ENCODE measurements around the gene TCF7L1.
A peak's percentile ranks its signal among the peaks of the same experiment; 100 is the strongest.
"Not testable (repeated sequence)": the region's sequence is repeated elsewhere in the genome, so short reads cannot be mapped to it uniquely, and the experiment has no call there.

TCF7L1 gene

DNA sequence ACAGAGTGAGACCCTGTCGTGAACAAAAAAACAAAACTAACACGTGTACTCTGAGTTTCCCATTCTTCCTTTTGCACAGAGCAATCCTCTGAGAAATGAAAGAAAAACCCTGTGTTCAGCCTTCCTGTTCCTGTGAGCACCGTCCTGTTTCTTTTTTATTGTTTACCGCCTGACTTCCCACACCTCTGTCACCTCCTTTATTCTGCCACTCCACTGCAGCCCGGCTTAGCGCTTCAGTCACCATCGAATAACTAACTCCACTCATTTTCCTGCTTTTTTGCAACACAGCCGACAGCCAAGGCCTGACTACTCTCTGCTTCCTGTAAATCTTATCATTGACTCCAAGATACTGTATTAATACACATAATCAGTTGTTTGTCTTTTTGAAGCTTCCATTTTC, 153.7 kb downstream of the TCF7L1 start:
- DNase-seq (ENCODE audit: low read depth), result no peak

GRCh38 chr2:85287721-85288120, 154.5 kb downstream of the TCF7L1 start:
- no peak for DNase-seq (ENCODE audit: low read depth)

GRCh38 chr2:85288244-85288725, 155.1 kb downstream of the TCF7L1 start:
- DNase-seq (ENCODE audit: low read depth), result no peak

DNA sequence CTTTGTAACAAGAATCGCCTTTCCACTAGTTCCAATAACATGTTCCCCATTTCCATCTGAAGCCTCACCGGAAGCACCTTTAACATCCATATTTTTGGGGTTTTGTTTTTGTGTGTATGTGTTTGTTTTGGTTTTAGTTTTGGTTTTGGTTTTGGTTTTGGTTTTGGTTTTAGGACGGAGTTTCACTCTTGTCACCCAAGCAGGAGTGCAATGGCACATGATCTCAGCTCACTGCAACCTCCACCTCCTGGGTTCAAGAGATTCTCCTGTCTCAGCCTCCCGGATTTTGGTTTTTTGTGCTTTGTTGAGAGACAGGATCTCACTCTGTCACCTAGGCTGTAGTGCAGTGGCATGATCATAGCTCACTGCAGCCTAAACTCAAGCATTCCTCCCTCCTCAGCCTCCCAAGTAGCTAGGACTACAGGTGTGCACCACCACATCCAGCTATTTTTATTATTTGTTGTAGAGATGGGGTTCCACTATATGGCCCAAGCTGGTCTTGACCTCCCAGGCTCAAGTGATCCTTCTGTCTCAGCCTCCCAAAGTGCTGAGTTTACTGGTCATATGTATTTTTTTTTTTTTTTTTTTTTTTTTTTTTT, 158.3 kb downstream of the TCF7L1 start:
- DNase-seq (ENCODE audit: low read depth), result no peak

GRCh38 chr2:85302121-85302520, 168.9 kb downstream of the TCF7L1 start:
- no peak for DNase-seq (ENCODE audit: low read depth)

DNA sequence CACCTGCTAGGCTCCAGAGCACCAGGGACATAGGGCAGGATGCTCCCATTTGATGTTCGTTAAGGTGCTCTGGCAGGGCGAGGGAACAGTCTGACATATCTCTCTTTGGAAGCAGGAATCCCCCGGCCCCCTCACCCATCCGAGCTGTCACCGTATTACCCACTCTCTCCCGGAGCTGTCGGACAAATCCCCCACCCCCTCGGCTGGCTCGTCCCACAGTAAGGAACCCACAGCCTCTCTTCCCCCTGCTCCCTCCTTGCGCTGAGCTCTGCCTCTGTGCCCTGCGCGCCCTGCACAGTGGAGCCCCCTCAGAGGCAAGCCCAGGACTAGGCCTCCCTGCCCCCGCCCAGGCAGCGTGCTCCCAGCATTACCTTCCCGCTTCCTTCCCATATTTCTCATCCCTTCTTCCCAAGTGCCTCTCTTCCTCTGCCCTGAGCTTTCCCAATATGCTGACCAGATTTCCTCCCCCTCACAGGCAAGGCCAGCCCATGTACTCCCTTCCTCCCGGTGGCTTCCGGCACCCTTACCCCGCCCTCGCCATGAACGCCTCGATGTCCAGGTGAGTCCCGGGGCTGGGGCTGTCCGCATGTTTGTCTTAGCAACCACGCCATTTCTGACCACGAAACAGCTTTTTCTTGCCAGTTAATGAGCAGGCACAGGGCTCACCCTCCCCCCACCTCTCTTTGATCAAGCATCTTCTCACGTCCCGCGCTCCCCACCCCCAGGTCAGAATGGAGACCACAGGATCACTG, 170.8 kb downstream of the TCF7L1 start:
- DNase-seq (ENCODE audit: low read depth), result no peak

GRCh38 chr2:85307527-85307897, 174.3 kb downstream of the TCF7L1 start:
- DNase-seq (ENCODE audit: low read depth), result no peak

DNA sequence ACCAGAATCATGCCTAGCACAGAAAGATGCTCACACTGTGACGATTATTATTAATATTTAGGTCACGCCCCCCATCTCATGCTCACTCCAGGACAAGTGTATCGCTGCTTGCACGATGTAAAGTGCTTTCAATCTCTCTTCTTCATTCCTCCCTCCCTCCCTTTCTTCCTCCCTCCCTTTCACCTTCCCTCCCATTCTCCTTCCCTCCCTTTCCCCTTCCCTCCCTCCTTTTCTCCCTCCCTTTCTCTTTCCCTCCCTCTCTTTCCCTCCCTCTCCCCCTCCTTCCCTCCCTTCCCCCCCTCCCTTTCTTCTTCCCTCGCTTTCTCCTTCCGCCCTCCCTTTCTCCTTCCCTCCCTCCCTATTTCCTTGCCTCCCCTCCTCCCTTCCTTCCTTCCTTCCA, 175.0 kb downstream of the TCF7L1 start:
- no peak for DNase-seq (ENCODE audit: low read depth)

GRCh38 chr2:85308896-85309555, 175.8 kb downstream of the TCF7L1 start:
- no peak for DNase-seq (ENCODE audit: low read depth)

GRCh38 chr2:85309699-85310321, 176.6 kb downstream of the TCF7L1 start:
- no peak for DNase-seq (ENCODE audit: low read depth)

DNA sequence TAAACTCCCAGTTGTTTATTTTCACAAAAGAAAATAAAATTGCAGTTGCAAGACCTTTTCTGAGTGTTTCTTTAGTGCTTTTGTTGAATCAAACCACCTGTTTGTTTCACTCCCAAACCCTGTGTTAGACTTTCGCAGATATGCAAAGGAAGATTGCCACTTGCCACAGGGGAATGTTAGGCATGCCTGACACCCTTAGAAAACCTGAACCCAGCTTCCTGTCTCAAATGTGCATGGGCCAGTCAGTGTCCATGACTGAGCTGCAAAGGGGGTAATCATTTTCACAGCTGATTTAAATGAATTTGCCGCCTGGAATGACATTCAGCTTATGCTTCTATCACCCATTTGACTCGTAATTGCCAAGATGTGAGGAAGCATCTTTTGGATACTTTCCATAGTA, 177.1 kb downstream of the TCF7L1 start:
- no peak for DNase-seq (ENCODE audit: low read depth)

- no peak for DNase-seq (ENCODE audit: low read depth)
Observed at GRCh38 chr2:85312404-85312803, 179.2 kb downstream of the TCF7L1 start.

- no peak for DNase-seq (ENCODE audit: low read depth)
Observed at GRCh38 chr2:85314884-85315242, 181.7 kb downstream of the TCF7L1 start.

DNA sequence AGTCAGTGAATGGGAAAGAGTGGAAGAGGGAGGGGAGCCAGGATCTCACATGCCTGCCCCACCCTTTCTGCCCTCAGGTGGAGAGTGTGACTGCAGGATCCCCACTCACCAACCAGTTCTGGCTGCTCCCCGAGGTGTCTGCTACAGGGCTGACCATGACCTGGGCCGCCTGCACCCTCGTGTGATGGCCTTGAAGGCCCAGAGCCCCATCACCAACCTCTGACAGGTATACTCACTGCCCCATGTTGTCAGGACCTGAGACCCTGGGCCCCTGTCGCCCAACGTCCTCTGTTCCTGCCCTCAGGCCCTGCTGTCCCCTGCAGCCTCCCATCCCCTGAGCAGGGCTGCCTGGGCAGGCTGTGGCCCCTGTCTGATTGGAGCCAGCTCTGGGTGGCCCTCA, 182.7 kb downstream of the TCF7L1 start:
- DNase-seq (ENCODE audit: low read depth), result not testable (repeated sequence)

DNA sequence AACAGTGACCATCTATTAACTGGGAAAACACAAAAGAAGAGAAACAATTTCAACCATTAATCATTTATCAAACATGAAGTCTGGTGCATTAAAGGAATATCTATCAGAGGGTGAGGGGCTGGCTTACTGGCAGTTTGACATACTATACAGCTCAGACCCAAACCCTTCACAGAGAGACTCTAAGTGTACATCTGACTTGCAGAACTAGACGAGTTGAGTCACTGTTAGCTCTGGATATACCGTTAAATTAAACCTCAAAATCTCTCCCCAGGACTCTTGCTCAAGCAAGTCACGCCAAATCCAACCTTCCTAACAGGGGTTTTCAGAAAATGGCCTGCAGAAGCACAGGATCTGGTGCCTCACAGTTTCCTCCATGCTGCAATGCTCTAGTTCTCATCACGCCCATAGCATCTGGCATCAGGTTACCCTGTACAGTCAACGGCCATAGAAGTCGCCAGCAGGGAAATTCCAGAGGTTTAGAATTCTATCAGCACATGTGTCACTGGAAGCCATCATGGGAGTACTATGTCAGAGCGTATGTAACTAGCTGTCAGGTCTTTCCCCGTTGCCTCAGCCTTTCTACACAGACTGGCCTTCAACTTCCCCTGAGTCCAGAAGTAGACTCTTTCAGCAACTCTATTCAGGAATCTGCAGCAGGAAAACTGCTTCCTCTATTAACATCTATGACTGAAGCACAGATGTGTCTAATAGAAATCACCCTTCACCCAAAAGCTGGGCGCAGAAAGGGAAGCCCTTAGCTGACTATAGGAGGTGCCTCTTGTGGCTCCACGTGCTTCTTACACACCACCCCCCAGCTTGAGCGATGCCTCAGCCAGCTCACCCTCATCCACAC, 185.3 kb downstream of the TCF7L1 start:
- DNase-seq (ENCODE audit: low read depth), result peak; percentile 66

- no peak for DNase-seq (ENCODE audit: low read depth)
Observed at GRCh38 chr2:85319796-85320195, 186.6 kb downstream of the TCF7L1 start.

GRCh38 chr2:85323351-85323987, 190.3 kb downstream of the TCF7L1 start:
- DNase-seq (ENCODE audit: low read depth), result no peak

DNA sequence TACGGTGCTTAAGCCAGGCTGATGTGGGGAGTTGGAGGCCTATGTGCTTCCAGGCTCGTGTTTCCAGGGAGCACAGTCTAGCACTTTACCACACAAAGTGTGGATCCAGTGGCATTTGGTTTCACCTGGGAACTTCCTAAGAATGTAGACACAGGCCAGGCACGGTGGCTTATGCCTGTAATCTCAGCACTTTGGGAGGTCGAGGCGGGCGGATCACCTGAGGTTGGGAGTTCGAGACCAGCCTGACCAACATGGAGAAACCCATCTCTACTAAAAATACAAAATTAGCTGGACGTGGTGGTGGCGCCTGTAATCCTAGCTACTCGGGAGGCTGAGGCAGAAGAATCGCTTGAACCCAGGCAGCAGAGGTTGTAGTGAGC, 190.8 kb downstream of the TCF7L1 start:
- not testable (repeated sequence) for DNase-seq (ENCODE audit: low read depth)

GRCh38 chr2:85324639-85325465, 191.7 kb downstream of the TCF7L1 start:
- no peak for DNase-seq (ENCODE audit: low read depth)

DNA sequence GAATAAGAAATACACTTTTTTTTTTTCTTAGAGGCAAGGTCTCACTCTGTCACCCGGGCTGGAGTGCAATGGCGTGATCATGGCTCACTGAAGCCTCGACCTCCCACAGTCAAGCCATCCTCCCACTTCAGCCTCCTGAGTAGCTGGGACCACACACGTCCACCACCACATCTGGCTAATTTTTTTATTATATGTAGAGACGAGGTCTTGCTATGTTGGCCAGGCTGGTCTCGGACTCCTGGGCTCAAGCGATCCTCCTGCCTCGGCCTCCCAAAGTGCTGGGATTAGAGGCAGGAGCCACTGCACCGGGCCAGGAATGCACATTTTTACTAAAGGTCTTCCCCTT, 192.2 kb downstream of the TCF7L1 start:
- DNase-seq (ENCODE audit: low read depth), result no peak

Measured in fibroblast of the conjunctiva (primary cell).